Measurements from ENCODE around the gene NDUFAF2. TPM values are rescaled to one million over a fixed set of nuclear protein-coding genes. Genes with fewer than 3 reads are reported as not detected.
A peak's percentile ranks its signal among the peaks of the same experiment; 100 is the strongest.

The NDUFAF2 gene
- total and polyA plus RNA-seq, 2 of the 13 experiments (the other 11 are each of a cell fraction or from before 2014, with no cell fraction given), result 34.0 to 78.4 TPM

- TF ChIP-seq, protein P1, sequence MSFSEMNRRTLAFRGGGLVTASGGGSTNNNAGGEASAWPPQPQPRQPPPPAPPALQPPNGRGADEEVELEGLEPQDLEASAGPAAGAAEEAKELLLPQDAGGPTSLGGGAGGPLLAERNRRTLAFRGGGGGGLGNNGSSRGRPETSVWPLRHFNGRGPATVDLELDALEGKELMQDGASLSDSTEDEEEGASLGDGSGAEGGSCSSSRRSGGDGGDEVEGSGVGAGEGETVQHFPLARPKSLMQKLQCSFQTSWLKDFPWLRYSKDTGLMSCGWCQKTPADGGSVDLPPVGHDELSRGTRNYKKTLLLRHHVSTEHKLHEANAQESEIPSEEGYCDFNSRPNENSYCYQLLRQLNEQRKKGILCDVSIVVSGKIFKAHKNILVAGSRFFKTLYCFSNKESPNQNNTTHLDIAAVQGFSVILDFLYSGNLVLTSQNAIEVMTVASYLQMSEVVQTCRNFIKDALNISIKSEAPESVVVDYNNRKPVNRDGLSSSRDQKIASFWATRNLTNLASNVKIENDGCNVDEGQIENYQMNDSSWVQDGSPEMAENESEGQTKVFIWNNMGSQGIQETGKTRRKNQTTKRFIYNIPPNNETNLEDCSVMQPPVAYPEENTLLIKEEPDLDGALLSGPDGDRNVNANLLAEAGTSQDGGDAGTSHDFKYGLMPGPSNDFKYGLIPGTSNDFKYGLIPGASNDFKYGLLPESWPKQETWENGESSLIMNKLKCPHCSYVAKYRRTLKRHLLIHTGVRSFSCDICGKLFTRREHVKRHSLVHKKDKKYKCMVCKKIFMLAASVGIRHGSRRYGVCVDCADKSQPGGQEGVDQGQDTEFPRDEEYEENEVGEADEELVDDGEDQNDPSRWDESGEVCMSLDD (CRISPR knock-in tag; IDR thresholded peaks at IDR 0.05; ENCODE audit: borderline replicate concordance), result no peak
- TF ChIP-seq, protein P2, sequence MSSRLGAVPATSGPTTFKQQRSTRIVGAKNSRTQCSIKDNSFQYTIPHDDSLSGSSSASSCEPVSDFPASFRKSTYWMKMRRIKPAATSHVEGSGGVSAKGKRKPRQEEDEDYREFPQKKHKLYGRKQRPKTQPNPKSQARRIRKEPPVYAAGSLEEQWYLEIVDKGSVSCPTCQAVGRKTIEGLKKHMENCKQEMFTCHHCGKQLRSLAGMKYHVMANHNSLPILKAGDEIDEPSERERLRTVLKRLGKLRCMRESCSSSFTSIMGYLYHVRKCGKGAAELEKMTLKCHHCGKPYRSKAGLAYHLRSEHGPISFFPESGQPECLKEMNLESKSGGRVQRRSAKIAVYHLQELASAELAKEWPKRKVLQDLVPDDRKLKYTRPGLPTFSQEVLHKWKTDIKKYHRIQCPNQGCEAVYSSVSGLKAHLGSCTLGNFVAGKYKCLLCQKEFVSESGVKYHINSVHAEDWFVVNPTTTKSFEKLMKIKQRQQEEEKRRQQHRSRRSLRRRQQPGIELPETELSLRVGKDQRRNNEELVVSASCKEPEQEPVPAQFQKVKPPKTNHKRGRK (CRISPR knock-in tag; IDR thresholded peaks at IDR 0.05), result no peak
- TF ChIP-seq ZNF207 (IDR thresholded peaks at IDR 0.05; ENCODE audit: borderline replicate concordance) (no peak), ZFP36L1 (CRISPR knock-in tag; IDR thresholded peaks at IDR 0.05) (no peak), ZBTB20 (CRISPR knock-in tag; IDR thresholded peaks at IDR 0.05; ENCODE audit: borderline replicate concordance, low read depth) (0 out of 2 replicates have a peak, but pooled peaks have one; percentile 24), SNAPC5 (CRISPR knock-in tag; IDR thresholded peaks at IDR 0.05; ENCODE audit: borderline replicate concordance) (no peak), SMYD3 (CRISPR knock-in tag; IDR thresholded peaks at IDR 0.05) (no peak), SKI (IDR thresholded peaks at IDR 0.05; ENCODE audit: partially characterized antibody) (peak; percentile 18), ZNF780A (CRISPR knock-in tag; IDR thresholded peaks at IDR 0.05) (no peak), NFE2 (CRISPR knock-in tag; IDR thresholded peaks at IDR 0.05) (no peak), CBX1 (IDR thresholded peaks at IDR 0.05; ENCODE audit: low read depth) (peak; percentile 36), EEA1 (CRISPR knock-in tag; IDR thresholded peaks at IDR 0.05; ENCODE audit: borderline replicate concordance) (no peak), ZMYM4 (CRISPR knock-in tag; IDR thresholded peaks at IDR 0.05) (peak; percentile 86), POLR2AphosphoS5 (IDR thresholded peaks at IDR 0.05; ENCODE audit: low read depth, low read length) (peak; percentile 74), NCOA1 (CRISPR knock-in tag; IDR thresholded peaks at IDR 0.05) (no peak), NCOR1 (IDR thresholded peaks at IDR 0.05; ENCODE audit: borderline replicate concordance, low read length) (no peak), SOX13 (IDR thresholded peaks at IDR 0.05) (no peak), SOX13 (CRISPR knock-in tag; conservative IDR thresholded peaks at IDR 0.05 in 1 of 2, IDR thresholded peaks at IDR 0.05 in 1 of 2) (no peak), HHEX (CRISPR knock-in tag; IDR thresholded peaks at IDR 0.05) (no peak), SALL2 (CRISPR knock-in tag; IDR thresholded peaks at IDR 0.05) (no peak; the same call in 1 of the 2 replicates), RAD51 (IDR thresholded peaks at IDR 0.05; ENCODE audit: borderline replicate concordance) (no peak)
- TF ChIP-seq, protein P3, sequence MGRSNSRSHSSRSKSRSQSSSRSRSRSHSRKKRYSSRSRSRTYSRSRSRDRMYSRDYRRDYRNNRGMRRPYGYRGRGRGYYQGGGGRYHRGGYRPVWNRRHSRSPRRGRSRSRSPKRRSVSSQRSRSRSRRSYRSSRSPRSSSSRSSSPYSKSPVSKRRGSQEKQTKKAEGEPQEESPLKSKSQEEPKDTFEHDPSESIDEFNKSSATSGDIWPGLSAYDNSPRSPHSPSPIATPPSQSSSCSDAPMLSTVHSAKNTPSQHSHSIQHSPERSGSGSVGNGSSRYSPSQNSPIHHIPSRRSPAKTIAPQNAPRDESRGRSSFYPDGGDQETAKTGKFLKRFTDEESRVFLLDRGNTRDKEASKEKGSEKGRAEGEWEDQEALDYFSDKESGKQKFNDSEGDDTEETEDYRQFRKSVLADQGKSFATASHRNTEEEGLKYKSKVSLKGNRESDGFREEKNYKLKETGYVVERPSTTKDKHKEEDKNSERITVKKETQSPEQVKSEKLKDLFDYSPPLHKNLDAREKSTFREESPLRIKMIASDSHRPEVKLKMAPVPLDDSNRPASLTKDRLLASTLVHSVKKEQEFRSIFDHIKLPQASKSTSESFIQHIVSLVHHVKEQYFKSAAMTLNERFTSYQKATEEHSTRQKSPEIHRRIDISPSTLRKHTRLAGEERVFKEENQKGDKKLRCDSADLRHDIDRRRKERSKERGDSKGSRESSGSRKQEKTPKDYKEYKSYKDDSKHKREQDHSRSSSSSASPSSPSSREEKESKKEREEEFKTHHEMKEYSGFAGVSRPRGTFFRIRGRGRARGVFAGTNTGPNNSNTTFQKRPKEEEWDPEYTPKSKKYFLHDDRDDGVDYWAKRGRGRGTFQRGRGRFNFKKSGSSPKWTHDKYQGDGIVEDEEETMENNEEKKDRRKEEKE (IDR thresholded peaks at IDR 0.05), result no peak
Measured at GRCh38 chr5:60944904-60945812, at the start of gene NDUFAF2, which contains the start of gene ERCC8 (continued).
